Stimulated activated CD8-positive, alpha-beta memory T cell treated with anti-CD3 and anti-CD28 coated beads, Interleukin-12 subunit alpha, Interleukin-12 subunit beta, amount 100 ng/mL, for 4 hours (primary cell): ENCODE measurements around the gene PAGE3.

Source experiments
- DNase-seq: peaks from one replicate; pipeline ENCODE4 v3.0.0-alpha.2; 2020; ENCODE audit warnings: low read depth

PAGE3 gene, protein sequence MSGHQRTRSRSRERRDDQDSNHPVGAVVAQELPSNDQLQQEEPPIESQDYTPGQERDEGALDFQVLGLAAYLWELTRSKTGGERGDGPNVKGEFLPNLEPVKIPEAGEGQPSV

DNA sequence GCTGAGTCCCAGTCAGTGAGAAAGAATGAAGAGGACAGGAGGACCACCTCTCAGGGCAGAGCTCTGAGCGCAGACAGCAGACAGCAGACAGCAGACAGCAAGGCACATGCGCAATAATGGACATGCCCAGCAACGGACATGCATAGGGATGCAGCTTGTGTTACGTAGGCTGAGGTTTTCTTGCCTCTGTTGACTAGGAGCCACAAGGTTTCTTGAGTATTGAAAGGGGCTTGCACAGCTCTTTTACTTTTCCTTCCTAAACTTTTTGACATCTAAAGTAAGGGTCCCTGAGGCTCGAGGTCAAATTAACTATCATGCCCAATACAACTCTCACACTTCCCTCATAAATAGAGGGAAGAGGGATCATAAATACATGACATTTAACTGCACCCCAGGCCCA, at the start of gene PAGE3:
Gene PAGE3, minus strand, starts transcription at position 101 of the 400 bp plus-strand sequence. CDS start 1,013 bp downstream, outside the sequence.
- no peak for DNase-seq

DNA sequence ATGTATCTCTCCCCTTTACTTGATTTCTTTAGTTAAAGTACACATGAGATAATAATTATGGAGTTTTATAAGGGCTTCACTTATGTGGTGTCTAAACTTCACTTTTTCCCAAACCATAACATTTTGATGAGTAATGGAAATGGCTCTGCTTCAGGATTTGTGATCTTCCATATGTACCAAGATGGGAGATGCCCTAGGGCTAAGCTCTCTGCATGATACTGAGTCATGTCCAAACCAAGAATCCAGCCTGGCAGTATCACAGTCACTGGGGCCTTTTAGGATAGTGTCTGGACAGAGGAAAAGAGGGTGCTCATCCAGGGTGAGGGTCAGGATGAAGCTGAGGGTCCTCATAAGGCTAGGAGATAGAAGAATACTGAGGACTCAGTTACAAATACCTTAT, 47.9 kb upstream of the PAGE3 start:
- no peak for DNase-seq

DNA sequence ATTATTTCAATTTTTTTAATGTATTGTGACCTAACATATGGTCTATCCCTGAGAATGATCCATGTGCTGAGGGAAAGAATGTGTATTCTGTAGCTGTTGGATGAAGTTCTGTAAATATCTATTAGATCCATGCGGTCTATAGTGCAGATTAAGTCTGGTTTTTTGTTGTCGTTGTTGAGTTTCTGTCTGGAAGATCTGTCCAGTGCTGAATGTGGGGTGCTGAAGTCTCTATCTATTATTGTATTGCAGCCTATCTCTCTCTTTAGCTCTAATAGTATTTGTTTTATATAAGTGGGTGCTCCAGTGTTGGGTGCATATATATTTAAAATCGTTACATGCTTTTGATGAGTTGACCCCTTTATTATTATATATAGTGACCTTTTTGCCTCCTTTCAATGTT, 26.2 kb upstream of the PAGE3 start:
- DNase-seq = no peak

DNA sequence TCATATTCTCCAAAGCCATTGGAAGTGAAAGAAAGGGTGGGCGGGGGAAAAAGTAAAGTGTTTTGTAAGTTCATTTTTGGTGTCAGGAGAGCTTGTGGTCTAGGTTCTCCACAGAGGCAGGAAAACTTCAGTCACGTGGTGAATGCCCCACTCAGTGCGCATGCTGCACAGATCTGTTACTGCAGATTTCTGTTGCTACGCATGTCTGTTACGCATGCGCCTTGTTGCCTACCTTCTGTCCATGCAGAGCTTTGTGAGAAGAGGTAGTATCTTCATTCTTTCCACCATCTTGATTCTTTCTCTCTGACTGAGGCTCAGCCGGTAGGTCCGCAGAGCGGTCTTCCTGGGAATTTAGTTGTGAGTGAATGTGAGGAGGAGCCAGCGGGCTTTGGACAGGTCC, 15.1 kb upstream of the PAGE3 start:
- DNase-seq = no peak

DNA sequence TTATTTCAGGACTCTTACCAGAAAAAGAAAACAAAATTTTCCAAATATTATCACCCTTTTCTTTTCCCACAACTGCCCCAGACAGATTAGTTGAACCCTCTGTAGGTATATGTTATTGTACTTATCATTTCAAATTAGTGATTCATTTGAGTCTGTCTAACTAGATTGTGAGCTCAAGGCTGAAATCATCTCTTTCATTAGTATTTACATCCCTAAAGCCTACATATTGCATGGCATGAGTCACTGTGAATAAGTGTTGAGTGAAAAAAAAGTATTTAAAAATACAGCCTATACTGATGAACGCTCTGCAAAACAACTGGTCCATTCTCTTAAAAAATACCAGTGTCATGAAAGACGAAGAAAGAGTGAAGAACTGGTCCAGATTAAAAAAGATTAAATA, 3.9 kb downstream of the PAGE3 start:
- DNase-seq = no peak

DNA sequence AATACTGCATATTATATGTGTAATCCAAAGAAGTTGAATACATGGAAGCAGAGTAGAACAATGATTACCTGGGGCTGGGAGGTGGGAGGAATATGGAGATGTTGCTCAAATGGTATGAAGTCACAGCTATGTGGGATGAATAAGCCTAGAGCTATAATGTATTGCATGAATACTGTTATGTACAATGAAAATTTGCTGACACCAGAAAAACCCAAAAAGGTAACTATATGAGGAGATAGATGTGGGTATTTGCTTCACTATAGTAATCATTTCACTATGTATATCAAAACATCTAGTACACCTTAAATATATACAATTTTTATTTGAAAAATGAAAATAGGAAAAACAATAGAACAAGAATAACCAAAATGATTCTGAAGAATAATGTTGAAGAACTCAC, 11.2 kb downstream of the PAGE3 start:
- no peak for DNase-seq

DNA sequence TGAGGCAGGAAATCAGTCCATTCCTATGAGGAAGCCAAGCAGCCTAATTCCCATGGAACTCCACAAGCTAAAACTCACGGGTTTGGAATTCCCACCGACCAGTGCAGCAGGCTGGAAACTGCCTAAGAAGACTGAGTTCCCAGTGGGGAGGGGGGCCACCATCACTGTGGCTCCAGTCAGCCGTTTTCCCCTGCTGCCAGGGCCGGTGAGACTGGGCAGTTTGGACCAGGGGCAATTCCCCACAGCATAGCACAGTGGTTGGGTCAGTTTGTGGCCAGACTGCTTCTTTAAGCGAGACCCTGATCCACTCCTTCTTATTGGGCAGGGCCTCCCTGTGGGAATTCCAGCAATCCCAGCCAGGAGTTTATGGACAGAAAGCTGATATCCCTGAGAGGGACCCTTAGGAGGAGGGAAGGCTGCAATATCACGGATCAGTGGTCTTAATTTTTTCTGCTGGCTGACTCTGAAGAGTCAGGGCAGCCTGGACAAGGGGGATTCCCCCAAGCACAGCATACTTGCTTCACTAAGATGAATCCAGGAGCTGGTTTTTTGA, 23.9 kb downstream of the PAGE3 start:
- no peak for DNase-seq

DNA sequence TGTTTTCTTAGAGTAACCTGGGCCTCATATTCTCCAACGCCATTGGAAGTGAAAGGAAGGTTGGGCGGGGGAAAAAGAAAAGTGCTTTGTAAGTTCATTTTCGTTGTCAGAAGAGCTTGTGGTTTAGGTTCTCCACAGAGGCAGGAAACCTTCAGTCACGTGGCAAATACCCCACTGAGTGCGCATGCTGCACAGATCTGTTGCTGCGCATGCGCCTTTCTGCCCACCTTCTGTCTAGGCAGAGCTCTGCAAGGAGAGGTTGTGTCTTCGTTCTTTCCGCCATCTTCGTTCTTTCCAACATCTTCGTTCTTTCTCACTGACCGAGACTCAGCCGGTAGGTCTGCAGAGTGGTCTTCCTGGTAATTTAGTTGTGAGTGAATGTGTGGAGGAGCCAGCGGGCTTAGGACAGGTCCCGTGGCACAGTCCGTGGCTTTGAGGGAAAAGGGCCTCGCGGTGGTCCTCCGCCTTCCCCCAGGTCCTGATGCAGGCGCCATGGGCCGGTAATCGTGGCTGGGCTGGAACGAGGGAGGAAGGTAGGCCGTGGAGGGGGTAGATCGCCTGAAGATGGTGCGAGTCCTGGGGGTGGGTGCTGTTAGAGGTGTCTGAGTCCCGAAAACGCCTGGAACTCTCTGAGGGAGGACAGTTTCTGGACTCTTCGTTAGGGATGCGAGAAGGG, 44.5 kb downstream of the PAGE3 start, which contains the start of gene PAGE5:
Gene PAGE5, plus strand, starts transcription at position 228 of the 676 bp plus-strand sequence. CDS start 1,037 bp downstream, outside the sequence.
- no peak for DNase-seq

DNA sequence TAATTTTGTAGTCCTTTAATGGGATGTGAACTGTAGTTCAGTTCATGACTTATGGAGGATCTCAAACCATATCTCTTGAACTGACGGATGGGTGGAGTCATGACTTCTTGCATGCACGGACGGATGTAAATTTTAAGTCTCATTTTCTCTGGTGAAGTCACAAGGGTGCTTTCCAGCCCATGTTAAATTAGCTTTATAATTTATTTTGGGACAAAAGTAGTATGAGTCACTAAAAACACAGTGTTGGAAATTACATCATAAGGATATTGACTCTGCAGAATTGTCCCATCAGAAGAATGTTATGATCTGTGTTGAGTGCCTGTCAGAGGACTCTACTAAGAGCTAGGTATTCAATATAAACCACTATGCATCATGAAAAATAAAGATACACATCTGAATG, 51.3 kb downstream of the PAGE3 start:
- DNase-seq = no peak

DNA sequence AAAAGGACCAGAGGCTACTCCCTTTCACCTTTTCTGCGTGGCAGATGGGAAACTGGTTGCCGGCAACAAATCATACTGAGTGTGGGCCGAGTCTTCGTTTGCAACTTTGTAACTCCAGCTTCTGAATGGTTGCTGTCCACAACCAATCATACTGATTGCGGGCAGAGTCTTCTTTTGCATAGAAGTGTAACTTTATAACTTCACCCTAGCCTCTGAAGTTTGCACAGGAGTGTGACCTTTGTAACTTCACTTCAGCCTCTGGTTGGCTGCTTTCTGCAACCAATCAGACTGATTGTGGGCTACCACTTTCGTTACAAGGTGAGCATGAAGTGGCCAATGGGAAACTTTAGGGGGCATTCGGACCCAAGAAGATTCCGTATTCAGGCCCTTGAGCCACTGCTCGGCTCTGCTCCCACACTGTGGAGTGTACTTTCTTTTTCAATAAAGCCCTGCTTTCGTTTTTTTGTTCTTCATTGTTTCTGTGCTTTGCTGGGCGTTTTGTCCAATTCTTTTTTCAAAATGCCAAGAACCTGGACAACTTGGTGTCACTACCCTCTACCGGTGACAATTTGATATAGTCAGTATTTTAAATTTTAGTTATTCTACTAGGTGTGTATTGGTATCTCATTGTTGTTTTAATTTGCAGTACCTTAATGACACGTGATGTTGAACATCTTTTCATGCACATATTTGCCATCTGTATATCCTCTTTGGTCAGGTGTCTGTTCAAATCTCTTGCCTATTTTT, 53.6 kb downstream of the PAGE3 start:
- no peak for DNase-seq
